Forelimb muscle (tissue), 1 donor: Measurements from ENCODE around the gene SENP2. TPM values are rescaled to one million over a fixed set of nuclear protein-coding genes. Genes with fewer than 3 reads are reported as not detected.
"Not testable (repeated sequence)": the region's sequence is repeated elsewhere in the genome, so short reads cannot be mapped to it uniquely, and the experiment has no call there.

Source experiments
- DNase-seq: peaks from one replicate; pipeline ENCODE4 v3.0.0-alpha.2; 2013; ENCODE audit warnings: low read depth
- polyA plus RNA-seq: library from polyadenylated mRNA; unstranded; fragments of 120-200 nt; gene quantifications from one replicate; pipeline ENCODE4 v1.2.1, GENCODE V29; 2013; ENCODE audit not compliant: insufficient read length

Gene SENP2
- polyA plus RNA-seq, 1 donor: 36.3 TPM

DNA sequence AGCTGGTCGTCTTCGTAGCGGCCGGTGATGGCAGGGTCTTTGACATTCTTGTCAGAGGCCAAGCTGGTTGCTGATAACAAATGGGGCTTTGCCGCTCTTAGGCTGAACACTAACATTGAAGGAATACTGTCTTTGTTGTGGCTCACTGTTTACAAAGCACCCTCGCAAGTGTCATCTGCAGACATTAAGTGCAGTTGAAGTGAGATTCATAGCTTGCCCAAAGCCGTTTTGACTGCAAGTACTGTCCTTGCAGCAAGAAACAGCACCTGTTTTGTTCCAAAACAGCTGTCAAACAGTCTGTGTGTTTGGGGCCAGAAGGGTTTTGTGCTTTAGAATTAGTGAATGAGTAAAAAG is 568 bp downstream of the SENP2 start:
- DNase-seq: peak; percentile 11

- no peak for DNase-seq
Observed at GRCh38 chr3:185594073-185594472, 8.0 kb downstream of the SENP2 start.

- DNase-seq: no peak
Observed at GRCh38 chr3:185595526-185595925, 9.4 kb downstream of the SENP2 start.

GRCh38 chr3:185605566-185605965 is 19.5 kb downstream of the SENP2 start:
- DNase-seq: no peak

DNA sequence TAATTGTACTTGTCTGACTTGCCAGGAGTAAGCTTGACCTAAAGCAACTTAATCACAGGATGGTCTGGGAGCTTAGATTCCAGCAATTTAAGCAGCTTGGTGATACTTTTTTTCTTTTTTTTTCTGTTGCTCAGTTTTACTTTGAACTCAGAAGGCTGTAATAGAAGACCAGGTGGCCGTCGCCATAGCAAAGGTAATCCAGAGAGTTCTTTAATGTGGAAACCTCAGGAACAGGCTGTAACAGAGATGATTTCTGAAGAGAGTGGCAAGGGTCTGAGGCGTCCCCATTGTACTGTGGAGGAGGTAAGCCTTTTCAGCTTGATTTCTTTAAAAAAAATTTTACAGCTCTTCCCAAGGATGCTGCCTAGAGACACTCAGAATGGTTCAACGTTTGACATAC is 20.1 kb downstream of the SENP2 start:
- DNase-seq: no peak

- no peak for DNase-seq
Observed at GRCh38 chr3:185613016-185613415, 26.9 kb downstream of the SENP2 start.

GRCh38 chr3:185623939-185624665 is 38.0 kb downstream of the SENP2 start:
- DNase-seq: no peak

- DNase-seq: no peak
Observed at GRCh38 chr3:185625784-185626183, 39.7 kb downstream of the SENP2 start.

GRCh38 chr3:185629554-185630181 is 43.6 kb downstream of the SENP2 start:
- DNase-seq: no peak

GRCh38 chr3:185630182-185630622 is 44.1 kb downstream of the SENP2 start:
- no peak for DNase-seq

- no peak for DNase-seq
Observed at GRCh38 chr3:185631108-185631507, 45.0 kb downstream of the SENP2 start.

DNA sequence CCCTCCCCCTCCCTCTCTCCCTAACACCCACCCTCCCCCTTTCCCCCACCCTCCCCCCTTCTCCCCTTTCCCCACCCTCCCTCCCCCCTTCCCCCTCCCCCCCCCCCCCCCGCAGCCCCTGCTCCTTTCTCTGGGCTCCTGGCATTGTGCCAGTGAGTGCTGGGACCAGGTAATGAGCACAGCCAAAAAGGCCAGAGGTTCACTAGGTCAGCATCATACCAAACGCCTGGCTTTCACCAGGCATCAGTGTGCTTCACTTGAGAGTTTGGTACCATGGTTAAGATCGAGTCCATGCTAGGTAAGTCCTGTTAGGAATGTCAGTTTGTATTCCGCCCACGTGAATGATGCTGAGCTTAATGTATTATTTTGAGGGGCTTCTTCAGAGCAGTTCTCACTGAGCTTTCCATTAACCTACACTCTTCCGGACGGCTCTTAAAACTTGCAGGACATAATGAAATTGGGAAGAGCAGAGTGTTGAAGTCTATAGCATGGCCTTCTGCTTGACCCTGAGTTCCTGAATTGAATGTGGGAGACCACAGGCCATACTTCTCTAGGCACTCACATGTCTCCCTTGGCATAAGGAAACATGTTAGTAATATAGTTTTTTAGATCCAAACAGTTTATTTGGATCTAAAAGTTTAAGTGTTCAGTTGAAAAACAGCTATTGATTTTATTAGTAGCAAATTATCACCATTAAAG is 45.6 kb downstream of the SENP2 start:
- no peak for DNase-seq

- no peak for DNase-seq
Observed at GRCh38 chr3:185632996-185633395, 46.9 kb downstream of the SENP2 start.

DNA sequence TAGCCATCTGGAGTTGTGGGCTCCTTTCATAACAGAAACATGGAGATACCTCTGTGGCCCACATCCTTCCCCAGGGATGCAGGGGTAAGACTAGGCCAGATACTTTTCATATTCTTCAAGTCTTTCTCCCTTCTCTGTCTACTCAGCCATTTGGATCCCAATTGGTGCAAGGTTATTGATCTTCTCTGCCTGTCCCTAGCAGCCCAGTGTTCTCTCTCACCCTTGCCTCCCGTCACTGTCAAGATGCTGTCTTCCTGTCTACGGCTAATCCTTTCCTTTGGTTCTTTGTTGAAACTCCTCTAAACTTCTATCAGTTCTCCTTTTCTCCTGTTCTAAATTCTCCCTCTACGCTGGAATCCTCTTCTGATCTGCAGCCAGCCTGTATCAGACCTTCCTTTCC is 51.3 kb downstream of the SENP2 start:
- no peak for DNase-seq

- not testable (repeated sequence) for DNase-seq
Observed at GRCh38 chr3:185638651-185639050, 52.6 kb downstream of the SENP2 start.

DNA sequence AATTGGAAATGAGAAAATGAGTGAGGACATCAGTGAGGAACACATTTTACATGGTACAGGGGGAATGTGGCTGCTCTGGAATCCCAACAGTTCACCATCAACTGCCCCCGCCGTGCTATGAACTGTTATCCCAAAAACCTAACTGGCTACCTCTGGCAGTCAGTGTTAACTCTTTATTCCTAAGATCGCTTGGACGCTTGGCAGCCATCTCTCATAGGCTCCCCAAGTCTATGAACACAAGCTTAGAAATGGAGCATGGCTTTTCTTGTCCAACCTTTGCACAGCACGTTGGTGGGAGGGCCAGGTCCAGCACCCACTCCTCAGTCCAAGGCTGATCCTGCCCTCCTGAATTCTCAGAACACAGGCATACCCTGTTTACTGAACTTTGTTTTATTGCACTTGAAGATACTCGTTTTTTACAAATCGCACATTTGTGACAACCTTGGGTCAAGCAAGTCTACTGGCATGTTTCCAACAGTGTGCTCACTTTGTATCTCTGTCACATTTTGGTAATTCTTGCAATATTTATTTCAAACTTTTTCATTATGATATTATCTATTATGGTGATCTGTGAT is 53.6 kb downstream of the SENP2 start:
- DNase-seq: no peak

DNA sequence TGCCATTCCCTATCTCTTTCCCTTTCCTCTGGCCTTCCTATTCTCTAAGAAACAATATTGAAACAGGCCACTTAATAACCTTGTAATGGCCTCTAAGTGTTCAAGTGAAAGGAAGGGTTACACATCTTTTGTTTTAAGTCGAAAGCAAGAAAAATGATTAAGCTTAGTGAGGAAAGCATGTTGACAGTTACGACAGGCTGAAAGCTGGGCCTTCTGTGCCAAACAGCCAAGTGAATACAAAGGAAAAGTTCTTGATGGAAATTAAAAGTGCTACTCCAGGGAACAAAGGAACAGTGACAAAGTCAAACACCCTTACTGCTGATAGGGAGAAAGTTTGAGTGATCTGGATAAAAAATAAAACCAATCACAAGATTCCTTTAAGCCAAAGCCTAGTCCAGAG is 54.2 kb downstream of the SENP2 start:
- no peak for DNase-seq

- DNase-seq: not testable (repeated sequence)
Observed at GRCh38 chr3:185645191-185645590, 59.1 kb downstream of the SENP2 start.

GRCh38 chr3:185645596-185646381 is 59.7 kb downstream of the SENP2 start:
- DNase-seq: no peak

GRCh38 chr3:185646382-185647133 is 60.5 kb downstream of the SENP2 start:
- no peak for DNase-seq
